Measurements from ENCODE around the gene SMTNL1. TPM values are rescaled to one million over a fixed set of nuclear protein-coding genes. Genes with fewer than 3 reads are reported as not detected.

Gene SMTNL1
- total and polyA plus RNA-seq, 4 donors = not detected

- Histone ChIP-seq H3K9me3 (ENCODE audit: control insufficient read depth, low read length) (no peaks in the 10 kb centered on the region), H3K27me3 (ENCODE audit: control insufficient read depth in 1 of 2, insufficient read depth in 2 of 2, low read length in 1 of 2) (no peaks in the 10 kb centered on the region), H3K4me3 (ENCODE audit: low read length in 2 of 2) (no peak overlapping the region), H3K4me1 (ENCODE audit: control insufficient read depth in 1 of 2, insufficient read depth in 2 of 2, low read length in 2 of 2) (no peaks in the 10 kb centered on the region), H3K36me3 (ENCODE audit: control insufficient read depth in 1 of 2, insufficient read depth in 2 of 2, low read length in 1 of 2) (peaks cover 0 to 5% of the 10 kb centered on the region in 2 donors), H3K27ac (ENCODE audit: low read depth in 1 of 2, low read length in 2 of 2) (no peak overlapping the region)
- intact Hi-C loops (cut with DNase I) = no loop called here
- WGBS, 2 donors = 64 to 66% methylated on average over 5 of the region's 5 CpGs
- no peak for ATAC-seq (ENCODE audit: low FRiP score)
- DNase-seq = peak in 1 of 2 donors; percentile 39
Measured at GRCh38 chr11:57546869-57547475, 9.6 kb downstream of the SMTNL1 start.

GRCh38 chr11:57547854-57548377 lies 10.5 kb downstream of the SMTNL1 start:
- H3K27me3 ChIP-seq (ENCODE audit: control insufficient read depth in 1 of 2, insufficient read depth in 2 of 2, low read length in 1 of 2) = no peaks in the 10 kb centered on the region
- H3K4me1 ChIP-seq (ENCODE audit: control insufficient read depth in 1 of 2, insufficient read depth in 2 of 2, low read length in 2 of 2) = no peaks in the 10 kb centered on the region
- H3K27ac ChIP-seq (ENCODE audit: low read depth in 1 of 2, low read length in 2 of 2) = no peak overlapping the region
- intact Hi-C loops (cut with DNase I) = no loop called here
- H3K36me3 ChIP-seq (ENCODE audit: control insufficient read depth in 1 of 2, insufficient read depth in 2 of 2, low read length in 1 of 2) = peaks cover 0 to 7% of the 10 kb centered on the region in 2 donors
- no peak overlapping the region for H3K4me3 ChIP-seq (ENCODE audit: low read length in 2 of 2)
- 48 to 62% methylated on average over 6 of the region's 6 CpGs for WGBS, 2 donors
- no peak for ATAC-seq (ENCODE audit: low FRiP score)
- DNase-seq = peak in 1 of 2 donors; percentile 32
- H3K9me3 ChIP-seq (ENCODE audit: control insufficient read depth, low read length) = no peaks in the 10 kb centered on the region

GRCh38 chr11:57549983-57550382 lies 12.6 kb downstream of the SMTNL1 start:
- intact Hi-C loops (cut with DNase I) = loop anchor here in 1 of 2 donors (10.0 kb wide), 1 partner anchor 735 kb away; no protein-coding TSS in a partner anchor
- Histone ChIP-seq H3K4me3 (ENCODE audit: low read length in 2 of 2) (no peak overlapping the region), H3K27me3 (ENCODE audit: control insufficient read depth in 1 of 2, insufficient read depth in 2 of 2, low read length in 1 of 2) (no peaks in the 10 kb centered on the region), H3K36me3 (ENCODE audit: control insufficient read depth in 1 of 2, insufficient read depth in 2 of 2, low read length in 1 of 2) (peaks cover 0 to 13% of the 10 kb centered on the region in 2 donors), H3K27ac (ENCODE audit: low read depth in 1 of 2, low read length in 2 of 2) (no peak overlapping the region), H3K4me1 (ENCODE audit: control insufficient read depth in 1 of 2, insufficient read depth in 2 of 2, low read length in 2 of 2) (no peaks in the 10 kb centered on the region), H3K9me3 (ENCODE audit: control insufficient read depth, low read length) (no peaks in the 10 kb centered on the region)
- ATAC-seq (ENCODE audit: low FRiP score) (no peak), DNase-seq (peak in 1 of 2 donors; percentile 54)
- 82% methylated on average over 8 of the region's 8 CpGs for WGBS, 2 donors

- intact Hi-C loops (cut with DNase I) = loop anchor here in 1 of 2 donors (10.0 kb wide), 1 partner anchor 733 kb away; no protein-coding TSS in a partner anchor
- Histone ChIP-seq H3K36me3 (ENCODE audit: control insufficient read depth in 1 of 2, insufficient read depth in 2 of 2, low read length in 1 of 2) (peaks cover 0 to 16% of the 10 kb centered on the region in 2 donors), H3K27ac (ENCODE audit: low read depth in 1 of 2, low read length in 2 of 2) (no peak overlapping the region), H3K4me3 (ENCODE audit: low read length in 2 of 2) (no peak overlapping the region), H3K27me3 (ENCODE audit: control insufficient read depth in 1 of 2, insufficient read depth in 2 of 2, low read length in 1 of 2) (no peaks in the 10 kb centered on the region), H3K4me1 (ENCODE audit: control insufficient read depth in 1 of 2, insufficient read depth in 2 of 2, low read length in 2 of 2) (no peaks in the 10 kb centered on the region), H3K9me3 (ENCODE audit: control insufficient read depth, low read length) (no peaks in the 10 kb centered on the region)
- no peak for ATAC-seq (ENCODE audit: low FRiP score)
- 93 to 96% methylated on average over 4 of the region's 4 CpGs for WGBS, 2 donors
- no peak for DNase-seq
Measured at GRCh38 chr11:57551941-57552340, 14.5 kb downstream of the SMTNL1 start.

- Histone ChIP-seq H3K4me1 (ENCODE audit: control insufficient read depth in 1 of 2, insufficient read depth in 2 of 2, low read length in 2 of 2) (no peaks in the 10 kb centered on the region), H3K36me3 (ENCODE audit: control insufficient read depth in 1 of 2, insufficient read depth in 2 of 2, low read length in 1 of 2) (peaks cover 0 to 16% of the 10 kb centered on the region in 2 donors), H3K27me3 (ENCODE audit: control insufficient read depth in 1 of 2, insufficient read depth in 2 of 2, low read length in 1 of 2) (no peaks in the 10 kb centered on the region), H3K27ac (ENCODE audit: low read depth in 1 of 2, low read length in 2 of 2) (no peak overlapping the region), H3K9me3 (ENCODE audit: control insufficient read depth, low read length) (no peaks in the 10 kb centered on the region), H3K4me3 (ENCODE audit: low read length in 2 of 2) (no peak overlapping the region)
- ATAC-seq (ENCODE audit: low FRiP score) (no peak), DNase-seq (no peak)
- 86 to 87% methylated on average over 5 of the region's 5 CpGs for WGBS, 2 donors
- intact Hi-C loops (cut with DNase I) = loop anchor here in 1 of 2 donors (10.0 kb wide), 1 partner anchor 732 kb away; no protein-coding TSS in a partner anchor
Measured at GRCh38 chr11:57552479-57552878, 15.1 kb downstream of the SMTNL1 start.

- ATAC-seq (ENCODE audit: low FRiP score) (no peak), DNase-seq (no peak)
- H3K27ac ChIP-seq (ENCODE audit: low read depth in 1 of 2, low read length in 2 of 2) = no peak overlapping the region
- WGBS, 2 donors = 79 to 94% methylated on average over 2 of the region's 2 CpGs
- intact Hi-C loops (cut with DNase I) = loop anchor here in 1 of 2 donors (10.0 kb wide), 1 partner anchor 729 kb away; no protein-coding TSS in a partner anchor
- H3K4me3 ChIP-seq (ENCODE audit: low read length in 2 of 2) = no peak overlapping the region
- H3K36me3 ChIP-seq (ENCODE audit: control insufficient read depth in 1 of 2, insufficient read depth in 2 of 2, low read length in 1 of 2) = peaks cover 0 to 12% of the 10 kb centered on the region in 2 donors
- no peaks in the 10 kb centered on the region for H3K27me3 ChIP-seq (ENCODE audit: control insufficient read depth in 1 of 2, insufficient read depth in 2 of 2, low read length in 1 of 2)
- no peaks in the 10 kb centered on the region for H3K4me1 ChIP-seq (ENCODE audit: control insufficient read depth in 1 of 2, insufficient read depth in 2 of 2, low read length in 2 of 2)
- no peaks in the 10 kb centered on the region for H3K9me3 ChIP-seq (ENCODE audit: control insufficient read depth, low read length)
Measured at GRCh38 chr11:57555393-57555792, 18.0 kb downstream of the SMTNL1 start.

- DNase-seq (no peak), ATAC-seq (ENCODE audit: low FRiP score) (no peak)
- Histone ChIP-seq H3K27ac (ENCODE audit: low read depth in 1 of 2, low read length in 2 of 2) (no peak overlapping the region), H3K9me3 (ENCODE audit: control insufficient read depth, low read length) (no peaks in the 10 kb centered on the region), H3K4me3 (ENCODE audit: low read length in 2 of 2) (no peak overlapping the region), H3K4me1 (ENCODE audit: control insufficient read depth in 1 of 2, insufficient read depth in 2 of 2, low read length in 2 of 2) (no peaks in the 10 kb centered on the region), H3K36me3 (ENCODE audit: control insufficient read depth in 1 of 2, insufficient read depth in 2 of 2, low read length in 1 of 2) (peaks cover 0 to 12% of the 10 kb centered on the region in 2 donors), H3K27me3 (ENCODE audit: control insufficient read depth in 1 of 2, insufficient read depth in 2 of 2, low read length in 1 of 2) (no peaks in the 10 kb centered on the region)
- WGBS, 2 donors = 83 to 86% methylated on average over 8 of the region's 8 CpGs
- intact Hi-C loops (cut with DNase I) = loop anchor here in 1 of 2 donors (10.0 kb wide), 1 partner anchor 729 kb away; no protein-coding TSS in a partner anchor
Measured at GRCh38 chr11:57556041-57556440, 18.6 kb downstream of the SMTNL1 start.

- H3K27me3 ChIP-seq (ENCODE audit: control insufficient read depth in 1 of 2, insufficient read depth in 2 of 2, low read length in 1 of 2) = no peaks in the 10 kb centered on the region
- intact Hi-C loops (cut with DNase I) = no loop called here
- WGBS, 2 donors = 84 to 86% methylated on average over 4 of the region's 4 CpGs
- no peak overlapping the region for H3K4me3 ChIP-seq (ENCODE audit: low read length in 2 of 2)
- H3K9me3 ChIP-seq (ENCODE audit: control insufficient read depth, low read length) = no peaks in the 10 kb centered on the region
- H3K27ac ChIP-seq (ENCODE audit: low read depth in 1 of 2, low read length in 2 of 2) = no peak overlapping the region
- DNase-seq (no peak), ATAC-seq (ENCODE audit: low FRiP score) (no peak)
- no peaks in the 10 kb centered on the region for H3K4me1 ChIP-seq (ENCODE audit: control insufficient read depth in 1 of 2, insufficient read depth in 2 of 2, low read length in 2 of 2)
- peaks cover 0 to 2% of the 10 kb centered on the region in 2 donors for H3K36me3 ChIP-seq (ENCODE audit: control insufficient read depth in 1 of 2, insufficient read depth in 2 of 2, low read length in 1 of 2)
Measured at GRCh38 chr11:57560146-57560545, 22.8 kb downstream of the SMTNL1 start.

GRCh38 chr11:57562596-57562995 lies 25.2 kb downstream of the SMTNL1 start:
- Histone ChIP-seq H3K27ac (ENCODE audit: low read depth in 1 of 2, low read length in 2 of 2) (no peak overlapping the region), H3K27me3 (ENCODE audit: control insufficient read depth in 1 of 2, insufficient read depth in 2 of 2, low read length in 1 of 2) (no peaks in the 10 kb centered on the region), H3K9me3 (ENCODE audit: control insufficient read depth, low read length) (no peaks in the 10 kb centered on the region), H3K4me3 (ENCODE audit: low read length in 2 of 2) (no peak overlapping the region), H3K36me3 (ENCODE audit: control insufficient read depth in 1 of 2, insufficient read depth in 2 of 2, low read length in 1 of 2) (no peaks in the 10 kb centered on the region), H3K4me1 (ENCODE audit: control insufficient read depth in 1 of 2, insufficient read depth in 2 of 2, low read length in 2 of 2) (no peaks in the 10 kb centered on the region)
- ATAC-seq (ENCODE audit: low FRiP score) (no peak), DNase-seq (no peak)
- 71 to 74% methylated on average over 4 of the region's 4 CpGs for WGBS, 2 donors
- intact Hi-C loops (cut with DNase I) = no loop called here

All from aorta (tissue), 5 donors.